Activated T-helper 9 cell treated with anti-CD3 and anti-CD28 coated beads, Interleukin-2, amount 50 U/mL, for 16 hours (primary cell): ENCODE measurements around the gene NHERF2.
"Not testable (repeated sequence)": the region's sequence is repeated elsewhere in the genome, so short reads cannot be mapped to it uniquely, and the experiment has no call there.

Experiments used
- DNase-seq: peaks from one replicate; pipeline ENCODE4 v3.0.0-alpha.2; 2020; ENCODE audit warnings: low read depth

The NHERF2 gene

DNA sequence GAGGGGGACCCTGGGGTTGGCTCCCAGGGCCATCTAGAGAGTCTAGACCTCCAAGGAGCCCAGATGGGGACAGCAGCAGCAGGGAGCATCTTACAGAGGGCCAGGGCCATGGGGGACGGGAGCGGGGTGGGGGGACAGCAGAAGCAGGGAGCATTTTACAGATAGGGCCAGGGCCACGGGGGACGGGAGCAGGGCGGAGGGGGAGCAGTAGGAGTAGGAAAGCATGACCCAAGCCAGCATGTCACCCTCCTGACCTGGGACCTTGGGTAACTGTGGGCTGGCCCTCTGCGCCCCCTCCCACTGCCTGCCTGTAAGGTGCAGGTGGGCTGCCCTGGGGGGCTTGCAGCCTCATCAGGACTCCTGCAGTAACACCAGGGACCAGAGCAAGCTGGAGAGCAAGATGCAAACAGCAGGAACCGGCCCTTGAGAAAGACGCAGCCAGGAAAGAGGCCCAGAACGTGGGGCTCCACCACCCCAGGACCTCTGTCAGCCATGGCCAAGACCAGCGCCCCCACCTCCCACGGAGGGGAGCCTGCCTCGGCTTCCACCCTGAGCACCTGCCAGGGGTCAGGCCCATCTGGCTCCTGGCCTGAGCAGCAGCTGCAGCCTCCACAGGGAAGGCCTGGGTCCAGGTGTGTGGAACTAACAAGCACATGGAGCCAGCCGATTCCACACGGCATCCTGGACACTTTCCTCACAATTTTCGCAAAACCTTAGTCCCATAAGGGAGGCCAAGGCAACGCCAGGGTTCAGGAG, 19.4 kb upstream of the NHERF2 start:
- no peak for DNase-seq

- DNase-seq: no peak
These were observed 18.6 kb upstream of the NHERF2 start for GRCh38 chr16:2008009-2008526.

- no peak for DNase-seq
These were observed 18.0 kb upstream of the NHERF2 start for GRCh38 chr16:2008631-2009163.

DNA sequence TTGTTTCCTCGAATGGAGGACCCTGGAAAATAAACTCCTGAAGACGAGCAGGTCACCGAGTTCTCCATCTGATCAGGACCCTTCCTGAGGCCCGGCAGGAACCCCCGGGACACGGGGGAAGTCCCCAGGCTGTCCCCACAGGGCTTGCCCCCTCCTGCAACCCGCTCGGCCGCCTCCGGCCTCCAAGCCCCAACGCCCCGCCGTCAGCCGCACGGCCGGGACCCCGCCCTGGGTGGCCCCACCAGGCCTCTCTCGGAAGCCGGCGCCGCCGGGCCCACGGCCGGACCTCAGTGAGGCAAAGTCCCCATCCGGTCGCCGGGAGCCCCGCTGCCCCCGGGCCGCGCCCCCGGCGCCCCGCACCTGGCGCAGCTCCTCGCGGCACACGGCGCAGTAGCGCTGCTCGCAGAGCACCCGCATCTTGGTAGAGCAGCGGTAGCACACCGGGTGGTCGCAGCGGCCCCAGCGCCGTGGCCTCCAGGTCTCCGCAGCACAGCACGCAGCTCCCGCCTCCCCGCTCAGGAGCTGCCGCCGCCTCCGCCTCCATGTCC, 17.5 kb upstream of the NHERF2 start:
- no peak for DNase-seq

- DNase-seq: peak; percentile 68
These were observed 16.8 kb upstream of the NHERF2 start, which contains the start of gene ZNF598 for GRCh38 chr16:2009791-2010510. Gene ZNF598 (minus strand): TSS chr16:2009821.

DNA sequence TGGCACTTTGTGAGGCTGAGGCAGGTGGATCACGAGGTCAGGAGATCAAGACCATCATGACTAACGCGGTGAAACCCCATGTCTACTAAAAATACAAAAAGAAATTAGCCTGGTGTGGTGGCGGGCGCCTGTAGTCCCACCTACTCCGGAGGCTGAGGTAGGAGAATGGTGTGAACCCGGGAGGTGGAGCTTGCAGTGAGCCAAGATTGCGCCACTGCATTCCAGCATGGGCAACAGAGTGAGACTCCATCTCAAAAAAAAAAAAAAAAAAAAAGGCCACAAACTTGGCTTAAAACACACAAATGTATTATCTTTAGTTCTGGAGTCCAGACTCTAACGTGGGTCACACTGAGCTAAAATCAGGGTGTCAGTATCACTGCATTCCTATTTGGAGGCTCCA, 15.0 kb upstream of the NHERF2 start:
- not testable (repeated sequence) for DNase-seq

DNA sequence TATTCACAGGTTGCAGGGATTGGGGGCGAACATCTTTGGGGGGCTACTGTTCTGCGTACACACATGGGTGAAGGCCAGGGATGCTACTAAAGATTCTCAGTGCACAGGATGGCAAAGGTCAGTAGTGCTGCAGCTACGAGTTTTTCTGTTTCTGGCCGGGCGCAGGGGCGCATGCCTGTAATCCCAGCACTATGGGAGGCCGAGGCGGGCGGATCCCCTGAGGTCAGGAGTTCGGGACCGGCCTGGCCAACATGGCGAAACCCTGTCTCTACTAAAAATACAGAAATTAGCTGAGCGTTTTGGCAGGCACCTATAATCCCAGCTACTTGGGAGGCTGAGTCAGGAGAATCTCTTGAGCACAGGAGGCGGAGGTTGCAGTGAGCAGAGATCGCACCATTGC, 13.2 kb upstream of the NHERF2 start:
- DNase-seq: no peak

- no peak for DNase-seq
These were observed 11.4 kb upstream of the NHERF2 start for GRCh38 chr16:2015117-2015946.

DNA sequence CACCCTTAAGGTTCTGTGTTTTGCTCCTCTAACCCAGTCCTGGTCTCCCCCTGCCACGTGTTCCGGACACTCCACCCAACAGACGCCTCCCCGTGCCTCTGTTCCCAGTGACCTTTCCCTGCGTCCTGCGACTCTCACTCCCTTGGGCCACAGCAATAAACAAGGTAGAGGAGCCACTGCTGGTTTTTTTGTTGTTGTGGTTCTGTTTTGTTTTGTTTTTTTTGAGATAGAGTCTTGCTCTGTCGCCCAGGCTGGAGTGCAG, 10.8 kb upstream of the NHERF2 start:
- DNase-seq: no peak

DNA sequence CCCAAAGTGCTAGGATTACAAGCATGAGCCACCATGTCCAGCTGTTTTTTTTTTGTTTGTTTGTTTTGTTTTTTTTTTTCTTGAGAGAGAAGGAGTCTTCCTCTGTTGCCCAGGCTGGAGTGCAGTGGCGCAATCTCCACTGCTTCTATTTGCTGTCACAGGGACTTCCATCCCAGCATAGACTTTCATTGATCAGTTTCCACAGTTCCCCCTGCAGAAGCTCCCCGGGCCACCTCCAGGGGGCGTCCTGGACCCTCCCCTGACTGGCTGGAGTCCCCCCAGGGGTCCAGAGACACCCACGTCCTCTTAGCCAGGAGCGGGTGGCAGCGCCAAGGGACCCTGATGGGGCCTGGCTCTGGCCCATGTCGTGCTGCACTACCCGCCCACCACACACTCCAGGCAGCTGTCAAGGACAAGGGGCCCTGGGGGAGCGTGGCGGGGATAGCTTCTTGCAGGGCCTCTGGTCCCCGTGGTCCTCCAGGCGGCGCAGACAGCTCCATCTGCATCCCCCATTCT, 10.2 kb upstream of the NHERF2 start:
- no peak for DNase-seq

DNA sequence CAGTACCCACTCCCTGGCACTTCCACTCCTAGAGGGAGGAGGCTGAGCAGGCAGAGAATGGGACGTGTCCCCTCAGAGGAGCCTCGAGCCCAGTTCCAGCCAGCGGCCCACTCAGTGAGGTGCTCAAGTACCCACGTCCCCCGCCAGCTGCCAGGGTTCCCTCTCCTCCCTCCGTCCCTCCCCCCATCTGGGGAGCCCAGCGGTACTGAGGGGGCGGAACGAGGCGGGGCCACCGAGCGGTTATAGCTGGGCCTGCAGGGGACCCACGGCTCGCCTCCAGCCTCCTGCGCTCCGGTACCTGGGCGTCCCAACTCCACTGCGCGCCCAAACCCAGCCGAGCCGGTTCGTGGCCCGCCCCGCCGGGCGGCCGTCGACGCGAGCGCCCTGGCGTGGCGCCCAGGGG, 7.2 kb upstream of the NHERF2 start, which contains the start of gene NPW:
Gene NPW (plus strand): TSS at position 268 of the 403 bp plus-strand sequence.
- DNase-seq: no peak

- DNase-seq: no peak
These were observed 6.5 kb upstream of the NHERF2 start for GRCh38 chr16:2019921-2020831.

DNA sequence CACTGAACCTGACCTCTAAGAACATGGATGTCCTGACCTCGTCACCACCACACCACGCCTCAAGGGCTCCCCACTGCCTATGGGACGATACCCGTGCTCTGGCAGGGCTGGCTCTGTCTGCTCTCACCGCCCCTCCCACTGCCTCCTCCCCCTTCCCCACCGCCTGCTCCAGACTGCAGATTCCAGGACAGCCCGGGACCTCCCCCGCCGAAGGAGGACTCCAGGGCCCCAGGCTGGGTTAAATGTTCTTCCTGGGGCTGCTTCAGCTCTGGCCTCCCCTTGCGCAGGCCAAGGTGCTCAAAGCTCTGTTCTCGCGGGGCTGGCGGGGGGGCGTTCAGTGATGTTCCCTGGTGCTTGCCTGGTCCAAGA, 4.0 kb upstream of the NHERF2 start:
- no peak for DNase-seq

GRCh38 chr16:2023092-2024031, 3.3 kb upstream of the NHERF2 start:
- DNase-seq: peak; percentile 94

GRCh38 chr16:2024032-2024420, 2.7 kb upstream of the NHERF2 start:
- no peak for DNase-seq

DNA sequence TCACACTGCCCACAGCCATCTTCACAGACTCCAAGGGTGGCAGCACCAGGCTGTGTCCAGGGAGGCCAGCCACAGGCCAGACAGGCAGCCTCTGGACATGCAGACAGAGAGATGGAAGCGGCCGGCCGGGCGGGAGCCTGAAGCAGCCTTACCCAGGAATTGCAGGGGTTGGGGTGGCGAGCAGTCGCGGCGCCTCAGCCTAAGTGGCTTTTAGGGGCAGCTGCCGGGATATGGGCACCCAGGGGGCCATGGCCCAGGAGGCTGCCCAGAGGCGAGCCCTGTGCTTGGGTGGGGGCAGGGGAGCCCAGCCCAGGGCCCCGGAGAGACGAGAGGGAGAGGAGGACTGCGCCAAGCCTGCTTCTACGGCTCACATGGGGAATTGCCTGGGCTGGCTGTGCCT, 1.5 kb upstream of the NHERF2 start:
- no peak for DNase-seq

- DNase-seq: no peak
These were observed 733 bp upstream of the NHERF2 start for GRCh38 chr16:2025878-2026460.

DNA sequence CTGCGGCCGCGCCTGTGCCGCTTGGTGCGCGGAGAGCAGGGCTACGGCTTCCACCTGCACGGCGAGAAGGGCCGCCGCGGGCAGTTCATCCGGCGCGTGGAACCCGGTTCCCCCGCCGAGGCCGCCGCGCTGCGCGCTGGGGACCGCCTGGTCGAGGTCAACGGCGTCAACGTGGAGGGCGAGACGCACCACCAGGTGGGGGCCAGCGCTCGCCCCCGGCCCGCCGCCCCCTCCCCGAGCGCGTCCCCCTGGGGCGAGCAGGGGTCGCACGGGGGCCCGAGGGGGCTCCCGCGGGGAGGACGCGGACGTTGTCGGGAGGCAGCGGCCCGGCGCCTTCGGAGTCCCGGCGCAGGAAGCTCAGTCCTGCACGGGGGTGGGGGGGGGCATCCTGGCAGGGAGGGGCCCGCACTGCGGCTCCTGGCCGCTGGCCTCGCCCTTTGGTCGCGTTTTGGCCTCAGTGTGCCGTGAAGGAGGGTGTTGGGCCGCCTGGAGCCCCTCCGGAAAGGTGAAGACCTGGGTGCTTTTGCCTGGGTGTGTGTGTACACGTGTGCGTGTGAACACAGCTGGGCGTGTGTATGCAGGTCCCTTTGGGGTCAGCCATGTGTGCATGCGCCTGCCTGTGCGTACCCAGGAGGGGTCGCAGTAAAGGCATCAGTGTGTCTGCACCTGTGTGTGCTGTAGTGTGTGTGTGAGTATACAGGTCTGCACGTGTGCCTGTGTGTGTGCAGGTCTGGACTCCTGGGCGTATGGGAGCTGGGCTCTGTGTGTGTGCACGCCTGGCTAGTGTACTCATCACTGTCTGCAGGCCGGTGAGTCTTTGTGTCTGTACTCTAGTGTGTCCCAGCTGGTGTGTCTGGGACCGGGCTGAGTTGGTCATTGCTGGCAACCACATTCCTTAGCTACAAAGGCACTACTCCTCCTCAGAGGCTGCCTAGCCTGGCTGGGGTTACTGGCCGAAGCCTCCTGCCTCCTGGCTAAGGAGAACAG, 615 bp downstream of the NHERF2 start:
- no peak for DNase-seq
